Vagina (tissue), 2 donors: ENCODE data around the gene FRYL. TPM values are rescaled to one million over a fixed set of nuclear protein-coding genes. Genes with fewer than 3 reads are reported as not detected.
"Not testable (repeated sequence)": the region's sequence is repeated elsewhere in the genome, so short reads cannot be mapped to it uniquely, and the experiment has no call there.

Source experiments
- DNase-seq, 2 donors: peaks; one replicate each; pipeline ENCODE4 v3.0.0-alpha.2; 2017; ENCODE audit errors: extremely low spot score in 2 of 2
- H3K27ac ChIP-seq: fragments of 200-600 bp; sonication (generic); one replicate; pipeline ENCODE4 v1.5.1; 2019
- H3K27me3 ChIP-seq: fragments of 200-600 bp; sonication (generic); one replicate; pipeline ENCODE4 v1.5.1; 2019
- H3K36me3 ChIP-seq, 2 donors: fragments of 200-600 bp; sonication (generic); one replicate each; pipeline ENCODE4 v1.5.1; 2017 to 2019
- H3K4me1 ChIP-seq: fragments of 200-600 bp; sonication (generic); one replicate; pipeline ENCODE4 v1.5.1; 2019
- H3K4me3 ChIP-seq, 2 donors: fragments of 200-600 bp; sonication (generic); 1 replicate in 1 of 2; 2 replicates in 1 of 2; pipeline ENCODE4 v1.5.1; 2016 to 2019
- H3K9me3 ChIP-seq: fragments of 200-600 bp; sonication (generic); one replicate; pipeline ENCODE4 v1.5.1; 2019
- CTCF ChIP-seq, 3 experiments: fragments of 450-650 bp in 2 of 3; fragments of 200-600 bp in 1 of 3; sonication (generic) in 1 of 3; IDR thresholded peaks; one replicate each; pipeline ENCODE4 v1.5.1; 2017 to 2019; ENCODE audit warnings: antibody characterized with exemption in 3 of 3, mild to moderate bottlenecking in 2 of 3, moderate library complexity in 2 of 3
- POLR2A ChIP-seq, 2 donors: fragments of 450-650 bp; IDR thresholded peaks; one replicate each; pipeline ENCODE4 v1.6.1; 2017; ENCODE audit warnings: antibody characterized with exemption in 2 of 2, mild to moderate bottlenecking in 2 of 2, moderate library complexity in 2 of 2
- POLR2AphosphoS5 ChIP-seq, 2 donors: sonication (generic); formaldehyde crosslinking; IDR thresholded peaks; one replicate each; pipeline ENCODE4 v1.9.0; 2017; ENCODE audit warnings: antibody characterized with exemption in 2 of 2, mild to moderate bottlenecking in 2 of 2, low read depth in 1 of 2; ENCODE audit not compliant: insufficient read depth in 1 of 2
- intact Hi-C: fragments of 100-400 bp; cut with DNase I; formaldehyde crosslinking; loops from one replicate; pipeline ENCODE4 v1.15.1; 2023
- total RNA-seq: library from RNA; depleted of rRNA; stranded (reverse); fragments of >200 nt; gene quantifications from one replicate; pipeline ENCODE4 v1.2.3, GENCODE V29; 2016

The FRYL gene
- total RNA-seq, 1 donor from 2014 or later, result 51.8 TPM

- H3K27ac ChIP-seq, result no peak overlapping the region
- TF ChIP-seq CTCF (IDR thresholded peaks at IDR 0.05), result no peak
- TF ChIP-seq POLR2AphosphoS5 (IDR thresholded peaks at IDR 0.05; ENCODE audit: insufficient read depth in 1 of 2, low read depth in 1 of 2), result no peak
- TF ChIP-seq POLR2A (IDR thresholded peaks at IDR 0.05), result no peak
- H3K4me1 ChIP-seq, result no peaks in the 10 kb centered on the region
- H3K9me3 ChIP-seq, result no peaks in the 10 kb centered on the region
- no peak overlapping the region for H3K4me3 ChIP-seq
- H3K27me3 ChIP-seq, result no peaks in the 10 kb centered on the region
- H3K36me3 ChIP-seq, result no peaks in the 10 kb centered on the region
- DNase-seq, result no peak
- intact Hi-C loops, result no loop called here
Measured at GRCh38 chr4:48813964-48814363, 33.9 kb upstream of the FRYL start.

GRCh38 chr4:48812866-48813265, 32.8 kb upstream of the FRYL start:
- H3K4me1 ChIP-seq, result no peaks in the 10 kb centered on the region
- TF ChIP-seq CTCF (IDR thresholded peaks at IDR 0.05) (no peak), POLR2AphosphoS5 (IDR thresholded peaks at IDR 0.05; ENCODE audit: insufficient read depth in 1 of 2, low read depth in 1 of 2) (no peak), POLR2A (IDR thresholded peaks at IDR 0.05) (no peak)
- H3K36me3 ChIP-seq, result no peaks in the 10 kb centered on the region
- intact Hi-C loops, result no loop called here
- no peak overlapping the region for H3K27ac ChIP-seq
- no peaks in the 10 kb centered on the region for H3K27me3 ChIP-seq
- H3K4me3 ChIP-seq, result no peak overlapping the region
- no peak for DNase-seq
- H3K9me3 ChIP-seq, result no peaks in the 10 kb centered on the region

GRCh38 chr4:48804584-48805301, 24.7 kb upstream of the FRYL start:
- TF ChIP-seq CTCF (IDR thresholded peaks at IDR 0.05) (no peak), POLR2AphosphoS5 (IDR thresholded peaks at IDR 0.05; ENCODE audit: insufficient read depth in 1 of 2, low read depth in 1 of 2) (no peak), POLR2A (IDR thresholded peaks at IDR 0.05) (no peak)
- Histone ChIP-seq H3K4me3 (no peak overlapping the region), H3K27ac (no peak overlapping the region), H3K4me1 (peaks cover 16% of the 10 kb centered on the region), H3K27me3 (no peaks in the 10 kb centered on the region), H3K36me3 (no peaks in the 10 kb centered on the region), H3K9me3 (no peaks in the 10 kb centered on the region)
- DNase-seq, result no peak
- intact Hi-C loops, result no loop called here

- Histone ChIP-seq H3K36me3 (no peaks in the 10 kb centered on the region), H3K4me3 (no peak overlapping the region), H3K4me1 (peaks cover 16% of the 10 kb centered on the region), H3K27me3 (no peaks in the 10 kb centered on the region), H3K27ac (no peak overlapping the region), H3K9me3 (no peaks in the 10 kb centered on the region)
- DNase-seq, result no peak
- intact Hi-C loops, result no loop called here
- no peak for TF ChIP-seq POLR2A (IDR thresholded peaks at IDR 0.05)
- no peak for TF ChIP-seq POLR2AphosphoS5 (IDR thresholded peaks at IDR 0.05; ENCODE audit: insufficient read depth in 1 of 2, low read depth in 1 of 2)
- no peak for TF ChIP-seq CTCF (IDR thresholded peaks at IDR 0.05)
Measured at GRCh38 chr4:48801016-48801715, 21.1 kb upstream of the FRYL start.

GRCh38 chr4:48800155-48800554, 20.1 kb upstream of the FRYL start:
- H3K9me3 ChIP-seq, DNase-seq, intact Hi-C loops, H3K36me3 ChIP-seq, H3K27ac ChIP-seq, H3K4me3 ChIP-seq, H3K27me3 ChIP-seq: not testable (repeated sequence)
- H3K4me1 ChIP-seq, result peaks cover 16% of the 10 kb centered on the region
